Kidney epithelial cell (primary cell): ENCODE data around the gene ZNF182. TPM values are rescaled to one million over a fixed set of nuclear protein-coding genes. Genes with fewer than 3 reads are reported as not detected.
"Not testable (repeated sequence)": the region's sequence is repeated elsewhere in the genome, so short reads cannot be mapped to it uniquely, and the experiment has no call there.

ENCODE experiments used
- DNase-seq: peaks from one replicate; pipeline ENCODE4 v3.0.0-alpha.2; 2010; ENCODE audit warnings: low read depth
- H3K27me3 ChIP-seq: 2 replicates; pipeline ENCODE4 v1.6.0; 2011; ENCODE audit warnings: low read length; ENCODE audit not compliant: control insufficient read depth, insufficient read depth
- H3K36me3 ChIP-seq: 2 replicates; pipeline ENCODE4 v1.5.1; 2011; ENCODE audit warnings: low read length; ENCODE audit not compliant: control insufficient read depth, insufficient read depth
- H3K4me3 ChIP-seq: 2 replicates; pipeline ENCODE4 v1.5.1; 2011; ENCODE audit warnings: low read depth, mild to moderate bottlenecking, control low read depth, low read length
- total RNA-seq: library from RNA; depleted of rRNA; stranded (reverse); fragments of >200 nt; gene quantifications from 2 replicates; pipeline ENCODE4 v1.2.3, GENCODE V29; 2015
- TF ChIP-seq, protein P1 (sequence below): IDR thresholded peaks from 2 replicates; pipeline ENCODE4 v1.5.1; 2011; ENCODE audit warnings: mild to moderate bottlenecking, moderate library complexity, low read length, control low read depth, inconsistent platforms; ENCODE audit not compliant: insufficient read depth, poor library complexity, severe bottlenecking

ZNF182 gene
- total RNA-seq, 1 donor from 2014 or later, result 3.3 TPM

DNA sequence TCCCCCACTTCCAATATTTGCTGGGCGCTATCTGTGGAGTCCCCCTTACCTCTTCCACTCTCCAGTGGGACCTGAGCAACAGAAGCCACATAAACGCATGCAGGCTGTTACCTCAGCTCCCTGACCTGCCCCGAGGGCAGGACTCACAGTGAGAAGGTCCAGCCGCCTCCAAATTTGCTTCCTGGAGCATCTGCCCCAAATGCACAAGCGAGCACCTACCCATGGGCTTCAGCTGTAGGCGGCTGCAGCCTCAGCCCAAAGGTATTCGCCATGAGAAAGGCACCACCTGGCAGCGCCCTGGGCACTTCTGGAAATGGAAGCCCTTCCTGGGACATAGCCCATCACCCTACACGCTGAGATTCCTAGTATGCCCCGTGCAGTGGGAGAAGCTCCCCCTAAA, 26.4 kb upstream of the ZNF182 start:
- H3K36me3 ChIP-seq, result no peaks in the 10 kb centered on the region
- DNase-seq, result no peak
- no peak overlapping the region for H3K4me3 ChIP-seq
- no peaks in the 10 kb centered on the region for H3K27me3 ChIP-seq
- TF ChIP-seq, protein P1, sequence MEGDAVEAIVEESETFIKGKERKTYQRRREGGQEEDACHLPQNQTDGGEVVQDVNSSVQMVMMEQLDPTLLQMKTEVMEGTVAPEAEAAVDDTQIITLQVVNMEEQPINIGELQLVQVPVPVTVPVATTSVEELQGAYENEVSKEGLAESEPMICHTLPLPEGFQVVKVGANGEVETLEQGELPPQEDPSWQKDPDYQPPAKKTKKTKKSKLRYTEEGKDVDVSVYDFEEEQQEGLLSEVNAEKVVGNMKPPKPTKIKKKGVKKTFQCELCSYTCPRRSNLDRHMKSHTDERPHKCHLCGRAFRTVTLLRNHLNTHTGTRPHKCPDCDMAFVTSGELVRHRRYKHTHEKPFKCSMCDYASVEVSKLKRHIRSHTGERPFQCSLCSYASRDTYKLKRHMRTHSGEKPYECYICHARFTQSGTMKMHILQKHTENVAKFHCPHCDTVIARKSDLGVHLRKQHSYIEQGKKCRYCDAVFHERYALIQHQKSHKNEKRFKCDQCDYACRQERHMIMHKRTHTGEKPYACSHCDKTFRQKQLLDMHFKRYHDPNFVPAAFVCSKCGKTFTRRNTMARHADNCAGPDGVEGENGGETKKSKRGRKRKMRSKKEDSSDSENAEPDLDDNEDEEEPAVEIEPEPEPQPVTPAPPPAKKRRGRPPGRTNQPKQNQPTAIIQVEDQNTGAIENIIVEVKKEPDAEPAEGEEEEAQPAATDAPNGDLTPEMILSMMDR, result no peak

DNA sequence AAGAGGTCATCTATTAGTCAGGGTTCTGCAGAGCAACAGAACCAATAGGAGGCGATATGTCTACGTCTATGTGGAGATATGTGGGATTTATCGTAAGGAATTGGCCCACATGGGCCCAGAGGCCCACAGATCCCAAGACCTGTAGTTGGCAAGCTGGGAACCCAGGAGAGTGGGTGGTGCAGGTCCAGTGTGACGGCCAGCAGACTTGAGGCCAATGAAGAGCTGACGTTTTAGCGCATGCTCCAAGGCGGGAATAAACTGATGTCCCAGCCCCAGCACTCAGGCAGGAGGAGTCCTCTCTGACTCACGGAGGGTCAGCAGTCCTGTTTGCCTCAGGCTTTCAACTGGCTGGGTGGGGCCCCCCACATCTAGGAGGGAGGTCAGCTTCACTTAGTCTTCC, 24.3 kb upstream of the ZNF182 start:
- Histone ChIP-seq H3K36me3 (no peaks in the 10 kb centered on the region), H3K4me3 (no peak overlapping the region), H3K27me3 (no peaks in the 10 kb centered on the region)
- TF ChIP-seq, protein P1, result no peak
- DNase-seq, result no peak

DNA sequence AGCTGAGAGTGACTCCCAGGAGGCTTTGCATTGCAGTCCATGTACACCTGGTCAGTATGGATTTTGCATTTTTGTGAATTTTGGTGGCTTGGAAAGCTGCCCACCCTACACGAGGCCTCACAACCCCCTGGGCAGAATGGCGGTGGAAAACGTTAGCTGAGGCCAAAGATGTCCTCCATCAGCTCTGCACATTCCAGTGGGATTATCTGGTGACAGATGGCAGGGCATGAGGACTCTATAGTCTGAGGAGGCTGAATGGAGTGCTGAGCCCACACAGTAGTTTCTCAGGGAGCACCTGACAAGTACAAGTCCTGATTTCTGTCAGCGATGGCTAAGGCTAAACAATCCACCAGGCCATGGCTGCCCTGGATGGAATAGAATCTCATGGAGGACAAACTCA, 23.8 kb upstream of the ZNF182 start:
- not testable (repeated sequence) for H3K4me3 ChIP-seq, DNase-seq, H3K36me3 ChIP-seq, H3K27me3 ChIP-seq

DNA sequence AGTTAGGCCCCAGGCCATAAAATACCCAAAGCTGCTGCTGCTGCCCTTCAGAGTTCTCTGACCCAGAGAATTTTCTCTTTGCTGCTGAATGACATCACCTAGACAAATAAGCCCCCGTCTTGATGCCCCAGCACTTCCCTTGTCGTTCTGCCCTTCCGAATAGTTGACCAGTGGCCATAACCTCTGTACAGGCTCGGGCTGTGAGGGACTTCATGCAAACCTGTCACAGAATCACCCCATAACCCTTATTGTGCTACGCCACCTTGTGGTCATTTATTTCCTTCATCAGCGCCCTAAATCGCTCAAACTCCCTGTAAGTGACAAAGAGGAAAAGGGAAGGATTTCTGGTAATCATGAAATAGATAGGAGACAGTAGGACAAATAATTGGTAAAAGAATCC, 21.8 kb upstream of the ZNF182 start:
- H3K4me3 ChIP-seq, result no peak overlapping the region
- H3K27me3 ChIP-seq, result no peaks in the 10 kb centered on the region
- no peaks in the 10 kb centered on the region for H3K36me3 ChIP-seq
- no peak for DNase-seq
- TF ChIP-seq, protein P1, result peak; percentile 43

DNA sequence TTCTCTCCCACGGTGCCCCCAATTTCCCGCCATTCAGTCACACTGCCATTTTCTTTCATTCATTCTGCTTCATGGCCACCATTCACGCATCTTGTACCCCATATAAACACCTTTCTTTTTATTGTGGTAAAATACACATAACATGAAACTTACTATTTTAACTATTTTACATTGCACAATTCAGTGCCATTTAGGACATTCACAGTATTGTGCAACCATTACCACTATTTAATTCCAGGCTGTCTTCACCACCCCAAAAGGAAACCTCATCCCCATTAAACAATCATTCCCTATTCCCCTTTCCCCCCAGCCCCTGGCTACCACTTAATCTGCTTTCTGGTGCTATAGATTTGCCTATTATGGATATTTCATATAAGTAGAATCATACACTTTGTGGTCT, 18.9 kb upstream of the ZNF182 start:
- no peak overlapping the region for H3K4me3 ChIP-seq
- TF ChIP-seq, protein P1, result no peak
- H3K27me3 ChIP-seq, result no peaks in the 10 kb centered on the region
- no peaks in the 10 kb centered on the region for H3K36me3 ChIP-seq
- DNase-seq, result no peak

DNA sequence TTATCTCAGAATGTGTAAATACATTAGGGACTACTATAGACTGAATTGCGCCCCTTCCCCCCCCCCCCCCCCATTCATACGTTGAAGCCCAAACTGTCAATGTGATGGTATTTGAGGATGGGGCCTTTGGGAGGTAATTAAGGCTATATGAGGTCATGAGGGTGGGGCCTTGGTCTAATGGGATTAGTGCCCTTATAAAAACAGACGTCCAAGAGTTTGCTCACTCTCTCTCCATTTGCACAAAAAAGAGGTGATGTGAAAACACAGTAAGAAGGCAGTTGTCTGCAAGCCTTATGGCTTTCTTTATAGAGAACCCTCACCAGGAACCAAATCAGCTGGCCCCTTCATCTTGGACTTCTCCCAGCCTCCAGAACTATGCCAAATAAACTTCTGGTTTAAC, 18.3 kb upstream of the ZNF182 start:
- Histone ChIP-seq H3K27me3 (no peaks in the 10 kb centered on the region), H3K4me3 (no peak overlapping the region), H3K36me3 (no peaks in the 10 kb centered on the region)
- no peak for DNase-seq
- TF ChIP-seq, protein P1, result no peak
